DND-41 (cell line): ENCODE results near the gene SORCS1.

Experiments used
- ATAC-seq: fragments of 200-7000 bp; cut with Tn5 transposase; 3 replicates; pipeline ENCODE4 v1.9.1; 2021; ENCODE audit warnings: low read depth; ENCODE audit not compliant: insufficient read depth
- DNase-seq: peaks from one replicate; pipeline ENCODE4 v3.0.0-alpha.2; 2020
- H2AFZ ChIP-seq: 2 replicates; pipeline ENCODE4 v1.6.0; 2012; ENCODE audit warnings: low read depth, low read length
- H3K27ac ChIP-seq: 2 replicates; pipeline ENCODE4 v1.5.1; 2012; ENCODE audit warnings: low read length, inconsistent platforms
- H3K27me3 ChIP-seq: fragments of 200-600 bp; sonication (generic); 2 replicates; pipeline ENCODE4 v1.6.0; 2012; ENCODE audit warnings: low read length, mild to moderate bottlenecking, inconsistent platforms; ENCODE audit not compliant: insufficient read depth, poor library complexity
- H3K36me3 ChIP-seq: 2 replicates; pipeline ENCODE4 v1.5.1; 2012; ENCODE audit warnings: low read length, inconsistent platforms; ENCODE audit not compliant: insufficient read depth
- H3K4me1 ChIP-seq: 2 replicates; pipeline ENCODE4 v1.5.1; 2012; ENCODE audit warnings: mild to moderate bottlenecking, low read length; ENCODE audit not compliant: insufficient read depth
- H3K4me2 ChIP-seq: 2 replicates; pipeline ENCODE4 v1.6.0; 2012; ENCODE audit warnings: mild to moderate bottlenecking, moderate library complexity, low read length, inconsistent platforms; ENCODE audit not compliant: insufficient read depth
- H3K4me3 ChIP-seq, 2 experiments: fragments of 200-600 bp in 1 of 2; shearing (Covaris generic) in 1 of 2; 2 replicates each; pipeline ENCODE4 v1.5.1; 2012 to 2016; ENCODE audit warnings: inconsistent platforms in 2 of 2, low read length in 2 of 2, mild to moderate bottlenecking in 2 of 2, low read depth in 1 of 2, moderate library complexity in 1 of 2
- H3K79me2 ChIP-seq: 2 replicates; pipeline ENCODE4 v1.6.0; 2012; ENCODE audit warnings: low read length, inconsistent platforms; ENCODE audit not compliant: insufficient read depth
- H3K9ac ChIP-seq: 2 replicates; pipeline ENCODE4 v1.6.0; 2012; ENCODE audit warnings: low read depth, mild to moderate bottlenecking, inconsistent platforms, low read length, moderate library complexity
- H3K9me3 ChIP-seq: 2 replicates; pipeline ENCODE4 v1.5.1; 2012; ENCODE audit warnings: low read length, moderate library complexity, mild to moderate bottlenecking, inconsistent platforms; ENCODE audit not compliant: insufficient read depth, severe bottlenecking
- H4K20me1 ChIP-seq: 2 replicates; pipeline ENCODE4 v1.6.0; 2012; ENCODE audit warnings: low read length; ENCODE audit not compliant: insufficient read depth
- CTCF ChIP-seq: IDR thresholded peaks from 2 replicates; pipeline ENCODE4 v1.5.1; 2012; ENCODE audit warnings: borderline replicate concordance, low read length, moderate library complexity, mild to moderate bottlenecking; ENCODE audit not compliant: poor library complexity, severe bottlenecking; ENCODE audit errors: extremely low read depth
- EZH2 ChIP-seq: IDR thresholded peaks from 3 replicates; pipeline ENCODE4 v1.6.1; 2012; ENCODE audit warnings: borderline replicate concordance, low read depth, mild to moderate bottlenecking, moderate library complexity, low read length, inconsistent platforms; ENCODE audit not compliant: severe bottlenecking

SORCS1 gene

GRCh38 chr10:106716381-106716780 lies 448.1 kb downstream of the SORCS1 start:
- Histone ChIP-seq H3K36me3 (no peaks in the 10 kb centered on the region), H3K4me1 (no peaks in the 10 kb centered on the region), H3K27ac (no peak overlapping the region), H2AFZ (no peak overlapping the region), H3K9me3 (no peaks in the 10 kb centered on the region), H3K79me2 (no peaks in the 10 kb centered on the region), H3K9ac (no peak overlapping the region), H3K4me2 (no peak overlapping the region), H3K27me3 (no peaks in the 10 kb centered on the region), H4K20me1 (no peaks in the 10 kb centered on the region), H3K4me3 (no peak overlapping the region)
- ATAC-seq: no peak
- TF ChIP-seq CTCF: no peak
- TF ChIP-seq EZH2: no peak
- no peak for DNase-seq

GRCh38 chr10:106714734-106715555 lies 449.6 kb downstream of the SORCS1 start:
- Histone ChIP-seq H3K9me3 (no peaks in the 10 kb centered on the region), H3K4me2 (no peak overlapping the region), H3K4me3 (no peak overlapping the region), H2AFZ (no peak overlapping the region), H3K4me1 (no peaks in the 10 kb centered on the region), H3K79me2 (no peaks in the 10 kb centered on the region), H3K9ac (no peak overlapping the region), H3K27ac (no peak overlapping the region), H4K20me1 (no peaks in the 10 kb centered on the region), H3K27me3 (no peaks in the 10 kb centered on the region), H3K36me3 (no peaks in the 10 kb centered on the region)
- ATAC-seq (no peak), DNase-seq (no peak)
- TF ChIP-seq EZH2 (no peak), CTCF (no peak)

GRCh38 chr10:106713846-106714245 lies 450.7 kb downstream of the SORCS1 start:
- H3K4me2 ChIP-seq: no peak overlapping the region
- ATAC-seq: no peak

More at GRCh38 chr10:106713846-106714245, 450.7 kb downstream of the SORCS1 start:
- H3K79me2 ChIP-seq: no peaks in the 10 kb centered on the region
- H3K4me1 ChIP-seq: no peaks in the 10 kb centered on the region
- no peak overlapping the region for H2AFZ ChIP-seq
- no peaks in the 10 kb centered on the region for H3K9me3 ChIP-seq
- no peak overlapping the region for H3K9ac ChIP-seq
- H4K20me1 ChIP-seq: no peaks in the 10 kb centered on the region
- no peak for DNase-seq
- TF ChIP-seq CTCF (no peak), EZH2 (no peak)
- no peak overlapping the region for H3K4me3 ChIP-seq
- no peak overlapping the region for H3K27ac ChIP-seq
- no peaks in the 10 kb centered on the region for H3K36me3 ChIP-seq
- H3K27me3 ChIP-seq: no peaks in the 10 kb centered on the region
